Activated CD4-positive, alpha-beta T cell treated with anti-CD3 and anti-CD28 coated beads for 24 hours (primary cell): ENCODE results near the gene MPL.

Source experiments
- DNase-seq, 2 donors: peaks; one replicate each; pipeline ENCODE4 v3.0.0-alpha.2; 2020; ENCODE audit warnings: low read depth in 2 of 2

The MPL gene

DNA sequence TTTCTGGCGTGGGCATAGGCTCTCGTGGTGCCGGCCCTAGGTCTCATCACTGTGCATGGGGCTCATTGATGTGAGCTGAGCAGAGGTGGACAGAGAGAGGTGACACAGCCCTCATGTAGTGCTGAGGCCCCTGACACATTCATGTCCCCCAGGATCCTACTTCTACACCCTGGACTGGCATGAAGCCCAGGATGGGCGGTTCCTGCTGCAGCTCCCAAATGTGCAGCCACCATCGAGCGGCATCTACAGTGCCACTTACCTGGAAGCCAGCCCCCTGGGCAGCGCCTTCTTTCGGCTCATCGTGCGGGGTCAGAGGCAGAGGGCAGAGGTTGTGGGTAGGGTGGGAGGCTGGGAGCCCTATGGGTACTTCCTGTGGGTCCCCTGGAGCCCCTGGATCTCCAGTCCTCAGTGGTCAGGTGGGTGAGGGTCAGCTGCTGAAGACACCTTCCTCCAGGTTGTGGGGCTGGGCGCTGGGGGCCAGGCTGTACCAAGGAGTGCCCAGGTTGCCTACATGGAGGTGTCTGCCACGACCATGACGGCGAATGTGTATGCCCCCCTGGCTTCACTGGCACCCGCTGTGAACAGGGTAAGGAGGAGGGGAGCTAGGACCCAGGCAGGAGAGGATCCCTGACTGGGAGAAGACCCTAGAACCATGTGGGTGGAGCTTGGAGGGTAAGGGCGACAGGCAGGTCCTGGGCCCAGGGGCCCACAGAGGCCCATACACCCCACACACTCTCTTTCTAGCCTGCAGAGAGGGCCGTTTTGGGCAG lies 30.7 kb upstream of the MPL start:
- no peak for DNase-seq

DNA sequence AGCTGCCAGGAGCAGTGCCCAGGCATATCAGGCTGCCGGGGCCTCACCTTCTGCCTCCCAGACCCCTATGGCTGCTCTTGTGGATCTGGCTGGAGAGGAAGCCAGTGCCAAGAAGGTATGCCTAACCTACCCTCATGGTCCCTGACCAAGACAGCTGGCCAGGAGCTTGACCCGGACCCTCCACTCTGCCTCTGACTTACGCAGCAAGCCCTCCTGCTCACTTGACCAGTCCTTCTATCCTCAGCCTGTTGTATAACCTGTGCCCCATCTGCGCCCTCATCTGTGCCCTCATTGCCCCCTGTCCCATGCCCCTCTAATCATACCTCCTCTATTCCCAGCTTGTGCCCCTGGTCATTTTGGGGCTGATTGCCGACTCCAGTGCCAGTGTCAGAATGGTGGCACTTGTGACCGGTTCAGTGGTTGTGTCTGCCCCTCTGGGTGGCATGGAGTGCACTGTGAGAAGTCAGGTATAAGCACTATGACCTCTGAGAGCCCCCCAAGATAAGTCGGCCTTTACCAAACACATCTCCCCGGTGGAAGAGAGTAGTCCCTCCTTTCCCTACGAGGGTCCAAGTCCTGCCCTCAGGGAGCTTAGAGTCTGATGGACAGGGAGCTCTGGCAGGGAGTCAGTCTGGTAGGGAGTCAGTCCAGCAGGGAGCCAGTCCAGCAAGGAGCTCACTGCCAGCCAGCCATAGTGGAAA lies 30.0 kb upstream of the MPL start:
- no peak for DNase-seq

DNA sequence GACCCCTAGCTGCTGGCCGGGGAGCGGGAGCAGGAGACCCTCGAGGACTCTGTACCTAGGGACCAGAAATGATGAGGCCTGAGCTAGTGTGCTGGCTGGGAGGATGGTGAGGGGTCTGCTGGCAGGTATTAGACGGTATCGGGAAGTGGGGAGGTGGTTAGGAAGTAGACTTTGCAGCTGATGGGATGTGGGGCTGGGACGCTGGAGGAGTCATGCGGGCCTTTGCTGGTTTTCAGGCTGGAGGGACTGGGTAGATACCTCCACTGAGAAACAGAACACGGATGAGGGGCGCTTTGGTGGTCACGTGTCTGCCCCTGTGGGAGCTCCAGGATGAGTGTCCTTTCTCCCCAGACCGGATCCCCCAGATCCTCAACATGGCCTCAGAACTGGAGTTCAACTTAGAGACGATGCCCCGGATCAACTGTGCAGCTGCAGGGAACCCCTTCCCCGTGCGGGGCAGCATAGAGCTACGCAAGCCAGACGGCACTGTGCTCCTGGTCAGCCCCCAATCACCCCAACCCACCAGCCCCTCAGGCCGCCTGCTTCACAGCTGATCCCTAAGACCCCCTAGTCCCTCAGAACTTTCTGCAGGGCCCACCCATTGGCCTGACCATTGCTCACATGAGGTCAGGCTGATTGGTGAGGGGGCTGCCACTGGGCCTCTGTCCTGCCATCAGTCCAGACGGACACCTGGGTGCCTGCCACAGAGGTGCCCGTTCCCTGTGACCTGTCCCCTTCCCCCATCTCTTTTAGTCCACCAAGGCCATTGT lies 28.8 kb upstream of the MPL start:
- DNase-seq, result no peak

DNA sequence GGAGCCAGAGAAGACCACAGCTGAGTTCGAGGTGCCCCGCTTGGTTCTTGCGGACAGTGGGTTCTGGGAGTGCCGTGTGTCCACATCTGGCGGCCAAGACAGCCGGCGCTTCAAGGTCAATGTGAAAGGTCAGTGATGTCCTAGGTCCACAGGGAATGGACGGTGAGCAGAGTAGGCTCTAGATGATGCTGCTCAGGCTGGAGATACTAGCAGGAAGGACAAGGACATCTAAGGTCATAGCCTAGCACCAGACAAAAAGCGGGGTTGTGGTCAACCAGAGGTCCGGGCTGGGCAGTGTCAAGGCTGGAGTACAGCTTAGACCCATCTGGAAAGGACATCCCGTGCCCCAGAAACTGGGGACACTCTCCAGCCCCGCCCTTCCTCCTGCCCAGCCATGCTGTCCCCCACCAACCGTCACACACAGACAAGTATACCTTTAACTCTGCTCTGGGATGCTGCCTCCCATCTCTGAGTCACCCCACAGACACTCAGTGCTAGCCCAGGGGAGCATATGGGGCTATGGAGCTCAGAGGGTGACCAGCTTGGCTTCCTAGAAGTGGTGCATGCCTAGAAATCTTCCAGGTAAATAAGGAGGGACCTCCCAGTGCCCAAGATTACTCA lies 28.1 kb upstream of the MPL start:
- DNase-seq, result no peak

DNA sequence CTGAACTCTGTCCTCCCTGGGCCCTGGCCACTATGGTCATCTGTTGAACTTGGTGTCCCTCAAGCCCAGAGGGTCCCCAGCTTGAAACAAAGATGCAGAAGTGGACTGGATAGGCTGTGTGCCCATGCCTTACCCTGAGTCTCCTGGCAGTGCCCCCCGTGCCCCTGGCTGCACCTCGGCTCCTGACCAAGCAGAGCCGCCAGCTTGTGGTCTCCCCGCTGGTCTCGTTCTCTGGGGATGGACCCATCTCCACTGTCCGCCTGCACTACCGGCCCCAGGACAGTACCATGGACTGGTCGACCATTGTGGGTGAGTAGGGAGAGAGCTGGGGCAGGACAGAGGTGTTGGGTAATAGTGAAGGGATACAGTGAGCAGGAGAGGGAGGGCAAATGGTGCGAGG lies 26.1 kb upstream of the MPL start:
- DNase-seq, result no peak

DNA sequence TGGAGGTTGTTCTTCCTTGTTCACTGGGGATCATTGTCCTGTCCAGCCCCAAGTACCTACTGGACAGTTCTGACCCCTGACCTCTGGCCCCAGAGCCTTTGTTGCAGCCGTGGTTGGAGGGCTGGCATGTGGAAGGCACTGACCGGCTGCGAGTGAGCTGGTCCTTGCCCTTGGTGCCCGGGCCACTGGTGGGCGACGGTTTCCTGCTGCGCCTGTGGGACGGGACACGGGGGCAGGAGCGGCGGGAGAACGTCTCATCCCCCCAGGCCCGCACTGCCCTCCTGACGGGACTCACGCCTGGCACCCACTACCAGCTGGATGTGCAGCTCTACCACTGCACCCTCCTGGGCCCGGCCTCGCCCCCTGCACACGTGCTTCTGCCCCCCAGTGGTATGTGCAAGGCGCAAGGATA lies 25.4 kb upstream of the MPL start:
- no peak for DNase-seq

DNA sequence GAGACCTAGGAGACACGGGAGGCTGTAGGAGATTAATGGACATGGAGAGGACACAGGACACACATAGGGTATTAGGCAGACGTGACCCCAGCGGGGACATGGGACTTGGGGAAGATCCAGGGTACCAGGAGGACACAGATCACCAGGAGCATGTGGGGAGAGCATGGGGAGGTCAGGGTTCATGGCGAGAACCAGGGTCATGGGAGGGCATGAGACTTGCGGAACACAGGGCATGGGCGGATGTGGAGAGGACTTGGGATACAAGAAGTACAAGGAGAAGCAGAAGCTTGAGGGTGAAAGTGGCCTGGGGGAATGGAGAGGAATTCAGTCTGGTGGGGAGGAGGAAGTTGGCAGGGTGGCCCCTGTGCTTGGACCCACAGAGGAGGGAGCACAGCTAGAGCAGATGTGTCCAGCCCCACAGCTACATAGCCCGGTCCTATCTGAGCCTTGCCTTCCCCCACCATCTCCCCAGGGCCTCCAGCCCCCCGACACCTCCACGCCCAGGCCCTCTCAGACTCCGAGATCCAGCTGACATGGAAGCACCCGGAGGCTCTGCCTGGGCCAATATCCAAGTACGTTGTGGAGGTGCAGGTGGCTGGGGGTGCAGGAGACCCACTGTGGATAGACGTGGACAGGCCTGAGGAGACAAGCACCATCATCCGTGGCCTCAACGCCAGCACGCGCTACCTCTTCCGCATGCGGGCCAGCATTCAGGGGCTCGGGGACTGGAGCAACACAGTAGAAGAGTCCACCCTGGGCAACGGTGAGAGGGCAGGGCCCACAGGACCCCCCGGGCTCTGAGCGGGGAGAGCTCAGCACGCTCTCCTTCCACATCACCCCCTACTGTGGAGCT lies 24.7 kb upstream of the MPL start:
- no peak for DNase-seq

DNA sequence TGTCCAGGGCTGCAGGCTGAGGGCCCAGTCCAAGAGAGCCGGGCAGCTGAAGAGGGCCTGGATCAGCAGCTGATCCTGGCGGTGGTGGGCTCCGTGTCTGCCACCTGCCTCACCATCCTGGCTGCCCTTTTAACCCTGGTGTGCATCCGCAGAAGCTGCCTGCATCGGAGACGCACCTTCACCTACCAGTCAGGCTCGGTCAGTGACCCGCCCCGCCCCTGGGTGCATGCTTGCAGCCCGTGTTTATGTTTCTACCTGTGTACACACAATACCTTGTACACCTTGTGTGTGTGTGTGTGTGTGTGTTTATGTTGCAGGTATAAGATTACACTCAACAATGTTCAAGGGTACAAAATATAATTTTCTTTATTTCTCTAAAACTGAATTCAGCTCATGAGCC lies 23.8 kb upstream of the MPL start:
- DNase-seq, result no peak

DNA sequence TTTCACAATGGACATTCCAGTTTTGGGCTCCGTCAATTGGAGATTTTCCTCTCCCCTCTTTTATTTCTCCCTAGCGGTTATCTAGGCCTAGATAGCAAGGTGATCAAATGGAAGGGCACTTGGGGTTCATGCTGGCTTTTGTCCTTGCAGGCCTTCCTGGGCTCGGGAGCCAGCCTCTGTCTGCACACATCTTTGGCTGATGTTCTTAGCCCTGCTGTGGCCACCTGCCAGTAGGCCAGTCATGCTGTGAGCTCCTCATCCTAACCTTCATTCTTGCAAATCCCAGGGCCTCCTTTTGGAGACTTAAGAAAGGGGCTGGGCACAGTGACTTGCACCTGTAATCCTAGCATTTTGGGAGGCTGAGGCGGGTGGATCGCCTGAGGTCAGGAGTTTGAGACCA lies 23.4 kb upstream of the MPL start:
- no peak for DNase-seq

DNA sequence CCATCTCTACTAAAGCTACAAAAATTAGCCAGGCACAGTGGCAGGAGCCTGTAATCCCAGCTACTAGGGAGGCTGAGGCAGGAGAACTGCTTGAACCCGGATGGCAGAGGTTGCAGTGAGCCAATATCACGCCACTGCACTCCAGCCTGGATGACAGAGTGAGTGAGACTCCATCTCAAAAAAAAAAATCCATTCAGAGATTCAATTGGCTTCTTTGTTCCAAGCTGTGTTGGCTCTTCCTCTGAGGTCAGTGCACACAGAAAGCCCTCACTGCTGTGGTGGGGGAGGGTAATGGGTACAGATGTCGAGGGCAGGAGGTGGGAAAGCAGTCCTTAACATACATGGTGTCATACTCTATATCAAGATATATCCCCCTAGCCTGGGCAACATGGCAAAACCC lies 22.1 kb upstream of the MPL start:
- no peak for DNase-seq

DNA sequence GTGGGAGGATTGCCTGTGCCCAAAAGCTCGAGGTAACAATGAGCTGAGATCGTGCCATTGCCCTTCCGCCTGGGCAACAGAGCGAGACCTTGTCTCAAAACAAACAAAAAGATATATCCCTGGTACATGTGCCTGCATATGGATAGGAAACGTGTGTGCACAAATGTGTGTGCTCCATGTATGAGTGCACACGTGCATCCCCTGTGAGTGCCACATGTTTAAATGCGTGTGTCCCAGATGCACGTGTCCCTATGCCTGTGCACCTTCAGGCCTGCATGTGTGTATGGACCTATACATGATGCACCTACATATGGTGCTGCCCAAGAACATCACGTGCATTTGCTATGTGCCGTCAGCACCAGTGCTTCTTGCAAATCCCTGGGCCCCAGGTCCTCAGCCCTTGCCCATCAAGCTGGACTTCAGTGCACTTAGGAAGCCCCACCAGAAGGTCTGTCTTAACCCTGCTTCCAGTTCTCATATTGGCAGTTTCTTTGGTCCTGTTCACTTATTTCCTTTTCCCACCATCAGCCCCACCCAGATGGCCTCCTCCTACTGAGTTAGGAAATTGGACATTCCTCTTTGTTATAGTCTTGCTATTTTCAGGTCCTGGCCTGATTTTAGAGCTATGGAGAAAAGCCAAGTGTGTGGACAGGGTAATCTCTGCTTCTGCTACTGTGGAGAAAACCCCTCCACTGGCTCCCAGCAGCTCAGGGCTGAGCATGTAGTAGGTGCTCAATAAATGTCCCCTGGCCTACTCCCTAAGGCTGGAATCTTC lies 21.5 kb upstream of the MPL start:
- no peak for DNase-seq

DNA sequence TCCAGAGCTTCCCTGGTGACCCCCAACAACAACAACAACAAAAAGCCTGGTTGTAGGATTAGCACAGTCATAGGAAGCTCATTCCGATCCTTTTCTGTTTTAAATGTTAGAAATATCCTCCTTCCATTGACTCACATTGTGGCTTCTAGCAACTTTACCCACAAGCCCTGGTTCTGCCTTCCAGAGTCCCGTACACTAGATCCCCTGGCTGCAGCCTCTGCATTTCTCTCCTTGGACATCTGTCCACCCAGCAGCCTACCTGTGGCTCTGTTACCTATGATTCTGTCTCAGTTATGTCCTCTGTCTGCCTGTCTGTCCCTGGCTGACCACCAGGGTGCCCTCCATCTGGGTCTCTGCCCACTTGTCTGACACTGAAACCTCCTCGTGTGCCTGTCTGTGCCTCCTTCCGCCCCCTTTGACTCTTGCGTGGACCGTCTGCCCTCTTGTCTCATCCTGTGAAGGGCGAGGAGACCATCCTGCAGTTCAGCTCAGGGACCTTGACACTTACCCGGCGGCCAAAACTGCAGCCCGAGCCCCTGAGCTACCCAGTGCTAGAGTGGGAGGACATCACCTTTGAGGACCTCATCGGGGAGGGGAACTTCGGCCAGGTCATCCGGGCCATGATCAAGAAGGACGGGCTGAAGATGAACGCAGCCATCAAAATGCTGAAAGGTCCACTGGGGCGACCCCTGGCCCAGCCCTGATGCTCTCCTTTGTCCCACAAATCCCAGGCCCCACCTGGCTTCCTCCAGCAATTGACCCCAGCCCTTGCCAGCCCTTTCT lies 20.7 kb upstream of the MPL start:
- no peak for DNase-seq

DNA sequence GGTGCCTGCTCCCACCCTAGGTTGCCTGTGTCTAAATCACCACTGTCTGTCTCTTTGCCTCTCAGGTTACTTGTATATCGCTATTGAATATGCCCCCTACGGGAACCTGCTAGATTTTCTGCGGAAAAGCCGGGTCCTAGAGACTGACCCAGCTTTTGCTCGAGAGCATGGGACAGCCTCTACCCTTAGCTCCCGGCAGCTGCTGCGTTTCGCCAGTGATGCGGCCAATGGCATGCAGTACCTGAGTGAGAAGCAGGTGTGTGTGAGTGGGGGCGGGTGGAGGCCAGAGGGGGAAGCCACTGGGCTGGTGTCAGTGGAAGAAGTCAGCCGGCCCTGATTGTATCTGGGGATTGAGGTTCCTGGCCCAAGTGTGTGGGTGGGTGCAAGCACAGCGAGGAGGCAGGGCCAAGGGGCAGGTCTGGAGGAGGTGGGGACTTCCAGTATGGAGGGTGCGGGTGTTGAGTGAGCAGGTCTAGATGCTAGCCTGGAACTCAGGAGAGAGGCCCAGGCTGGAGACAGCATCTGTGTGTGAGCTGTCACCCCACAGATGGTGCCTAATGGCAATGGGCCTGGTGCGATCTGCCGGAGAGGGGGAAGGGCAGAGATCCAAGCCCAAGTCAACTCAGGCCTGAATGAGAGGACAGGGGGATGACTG lies 19.7 kb upstream of the MPL start:
- no peak for DNase-seq

DNA sequence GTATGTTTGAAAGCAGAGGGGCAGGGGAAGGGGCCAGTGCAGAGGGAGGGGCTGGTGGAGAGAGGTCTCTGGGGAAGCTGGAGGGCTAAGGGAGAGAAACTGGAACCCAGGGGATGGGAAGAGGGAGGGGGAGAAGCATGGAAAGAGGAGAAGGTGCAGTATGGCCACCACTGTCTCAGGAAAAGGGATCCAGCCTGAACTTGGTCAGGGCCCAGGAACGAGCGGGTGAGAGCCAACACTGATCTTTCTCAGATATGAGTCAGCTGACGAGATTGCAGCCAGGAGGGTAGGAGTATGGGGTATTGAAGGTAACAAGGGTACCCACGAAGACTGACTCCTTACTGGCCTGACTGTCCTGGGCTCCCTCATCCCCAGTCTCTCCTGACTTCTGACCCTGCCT lies 18.8 kb upstream of the MPL start:
- DNase-seq, result no peak

DNA sequence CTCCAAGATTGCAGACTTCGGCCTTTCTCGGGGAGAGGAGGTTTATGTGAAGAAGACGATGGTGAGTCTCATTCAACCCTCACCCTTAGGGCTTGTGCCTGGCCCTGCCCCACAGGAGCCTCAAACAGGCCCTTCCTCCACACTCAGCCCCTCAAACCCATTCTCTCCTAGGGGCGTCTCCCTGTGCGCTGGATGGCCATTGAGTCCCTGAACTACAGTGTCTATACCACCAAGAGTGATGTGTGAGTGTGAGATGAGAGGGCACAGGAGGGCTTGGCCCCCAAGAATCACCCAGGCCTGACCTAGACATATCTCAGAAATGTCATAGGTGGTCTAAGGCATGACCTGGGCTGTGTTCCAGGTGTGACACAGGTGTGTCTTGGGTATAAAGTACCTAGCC lies 18.3 kb upstream of the MPL start:
- DNase-seq, result no peak

DNA sequence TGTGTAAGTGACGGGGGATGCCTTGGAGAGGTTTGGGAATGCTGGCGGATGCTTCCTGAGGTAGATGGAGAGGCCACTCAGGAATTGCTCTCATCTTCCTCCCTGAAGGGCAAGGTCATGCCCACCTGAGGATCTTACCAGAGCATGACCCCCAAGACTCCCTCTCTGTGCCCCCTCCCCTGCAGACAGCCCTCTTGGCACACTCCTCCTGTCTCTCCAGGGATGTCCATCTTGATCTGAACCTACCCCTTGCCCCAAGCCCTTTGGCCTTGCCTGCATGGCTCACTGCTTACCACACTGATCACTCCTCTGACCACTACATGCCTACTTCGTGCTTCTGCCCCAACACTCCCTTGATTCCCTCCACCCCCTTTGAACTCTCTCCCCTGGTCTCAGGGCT lies 17.9 kb upstream of the MPL start:
- no peak for DNase-seq

DNA sequence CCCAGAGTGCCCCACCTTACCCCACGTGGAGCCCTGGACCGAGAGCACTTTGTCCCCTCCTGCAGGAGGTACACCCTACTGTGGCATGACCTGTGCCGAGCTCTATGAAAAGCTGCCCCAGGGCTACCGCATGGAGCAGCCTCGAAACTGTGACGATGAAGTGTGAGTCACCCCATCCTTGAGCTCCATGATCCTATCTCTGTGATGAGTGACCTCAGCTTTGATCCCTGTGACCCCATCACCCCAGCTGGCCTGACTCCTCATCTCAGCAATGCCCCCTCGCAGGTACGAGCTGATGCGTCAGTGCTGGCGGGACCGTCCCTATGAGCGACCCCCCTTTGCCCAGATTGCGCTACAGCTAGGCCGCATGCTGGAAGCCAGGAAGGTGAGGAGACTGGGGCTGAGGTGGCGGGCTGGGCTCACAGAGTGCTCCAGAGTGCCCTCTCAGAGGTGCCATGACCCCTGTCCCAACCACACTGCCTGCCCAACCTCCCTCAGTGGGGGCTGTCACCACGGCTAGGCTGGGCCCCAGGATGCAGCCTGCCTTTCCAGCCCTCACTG lies 16.2 kb upstream of the MPL start:
- DNase-seq, result no peak

DNA sequence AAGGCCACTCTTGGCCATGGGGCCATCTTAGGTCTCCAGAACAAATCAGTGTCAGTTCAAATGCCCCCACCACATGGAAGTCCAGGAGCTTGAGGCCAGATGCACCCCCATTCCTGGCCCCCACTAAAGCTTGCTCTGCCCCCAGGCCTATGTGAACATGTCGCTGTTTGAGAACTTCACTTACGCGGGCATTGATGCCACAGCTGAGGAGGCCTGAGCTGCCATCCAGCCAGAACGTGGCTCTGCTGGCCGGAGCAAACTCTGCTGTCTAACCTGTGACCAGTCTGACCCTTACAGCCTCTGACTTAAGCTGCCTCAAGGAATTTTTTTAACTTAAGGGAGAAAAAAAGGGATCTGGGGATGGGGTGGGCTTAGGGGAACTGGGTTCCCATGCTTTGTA lies 15.1 kb upstream of the MPL start:
- no peak for DNase-seq

DNA sequence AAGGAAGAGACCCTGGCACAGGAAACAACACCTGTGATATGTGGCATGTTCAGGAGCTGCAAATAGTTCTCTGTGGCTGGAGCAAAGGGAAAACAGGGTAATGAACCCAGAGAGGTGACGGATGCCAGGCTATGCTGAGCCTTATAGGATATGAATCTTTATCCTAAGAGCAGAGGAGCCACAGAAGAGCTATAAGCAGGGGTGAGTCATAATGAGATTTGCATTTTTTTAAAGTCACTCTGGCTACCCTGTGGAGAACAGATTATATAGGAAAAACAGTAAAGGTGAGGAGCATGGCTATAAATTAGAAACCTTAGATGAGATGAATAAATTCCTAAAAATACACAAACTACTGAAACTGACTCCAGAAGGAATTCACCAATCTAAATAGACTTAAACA lies 12.8 kb upstream of the MPL start:
- DNase-seq, result no peak
